ENCODE results near the gene PTPN1.
"Not testable (repeated sequence)": the region's sequence is repeated elsewhere in the genome, so short reads cannot be mapped to it uniquely, and the experiment has no call there.

PTPN1 gene

DNA sequence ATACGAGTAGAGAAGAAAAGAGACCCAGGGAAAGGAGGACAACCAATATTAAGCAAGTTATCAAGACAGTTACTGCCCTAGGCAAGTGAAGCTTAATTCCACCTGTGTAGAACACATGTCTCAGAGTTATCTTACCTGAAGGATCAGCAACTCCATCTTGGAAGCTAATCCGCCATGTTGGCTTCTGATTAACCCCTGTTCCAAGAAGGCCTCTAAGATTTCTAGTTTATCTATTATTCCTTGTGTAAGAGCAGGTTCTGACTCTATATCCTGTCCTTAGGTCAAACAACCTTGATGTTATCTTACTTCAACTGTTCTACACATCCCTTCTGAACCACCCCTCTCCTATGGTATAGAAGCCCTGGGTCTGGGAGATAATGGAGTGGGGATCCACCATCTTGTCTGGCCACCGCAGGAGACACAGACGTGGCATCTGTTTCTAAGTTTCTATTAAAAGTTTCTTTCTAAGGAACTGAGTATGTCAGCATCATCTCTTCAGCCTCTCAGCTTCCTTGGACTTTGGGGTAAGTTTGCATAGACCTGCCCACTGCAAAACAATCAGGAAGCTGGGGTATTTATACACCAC is 27.7 kb upstream of the PTPN1 start:
- DNase-seq: no peak

DNA sequence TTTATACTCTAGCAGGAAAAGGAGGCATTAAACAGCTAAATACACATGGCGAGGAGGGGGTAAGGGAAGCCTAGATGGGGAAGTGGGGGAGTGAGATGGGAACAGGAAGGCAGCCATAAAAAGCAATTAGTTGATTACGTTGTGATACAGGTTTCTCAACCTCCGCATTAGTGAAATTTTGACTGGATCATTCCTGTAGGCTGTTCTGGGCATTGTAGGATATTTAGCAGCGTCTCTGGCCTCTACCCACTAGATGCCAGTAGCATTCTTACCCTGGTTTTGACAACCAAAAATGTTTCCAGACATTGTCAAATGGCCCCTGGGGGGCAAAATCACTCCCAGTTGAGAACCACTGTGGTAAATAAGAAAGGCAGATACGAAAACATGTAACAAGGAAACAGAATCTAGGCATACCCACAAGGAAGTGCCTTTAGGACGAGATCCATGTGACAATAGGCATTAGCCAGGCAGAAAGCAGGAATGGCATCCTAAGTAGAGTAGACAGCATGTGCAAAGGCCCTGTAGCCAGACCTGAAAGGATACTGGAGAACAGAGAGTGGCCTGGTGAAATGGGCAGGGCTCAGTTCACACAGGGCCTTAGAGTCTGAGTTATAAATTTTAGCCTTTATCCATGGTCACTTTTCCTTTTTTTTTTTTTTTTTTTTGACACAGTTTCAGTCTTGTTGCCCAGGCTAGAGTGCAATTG is 25.8 kb upstream of the PTPN1 start:
- DNase-seq: no peak

GRCh38 chr20:50487397-50487796 is 22.8 kb upstream of the PTPN1 start:
- no peak for DNase-seq

GRCh38 chr20:50488236-50488806 is 21.9 kb upstream of the PTPN1 start:
- no peak for DNase-seq

DNA sequence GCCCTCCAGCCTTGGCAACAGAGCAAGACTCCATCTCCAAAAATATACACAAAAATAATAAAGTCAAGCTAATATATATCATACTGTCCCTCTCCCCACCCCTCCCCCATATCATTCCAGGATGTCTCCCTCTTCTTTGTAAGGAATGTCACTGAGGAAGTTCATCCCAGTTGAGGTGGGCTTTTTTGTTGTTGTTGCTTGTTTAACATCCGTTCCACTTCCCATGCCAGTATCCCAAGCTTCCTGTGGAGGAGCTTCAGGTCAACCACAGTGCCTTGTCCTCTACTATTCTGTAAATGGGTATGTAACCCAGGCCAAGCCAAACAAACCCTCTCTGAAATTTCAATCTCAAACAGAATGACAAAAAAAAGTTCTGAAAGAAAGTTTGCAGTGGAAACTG is 19.0 kb upstream of the PTPN1 start:
- no peak for DNase-seq

- no peak for DNase-seq
These were observed 18.1 kb upstream of the PTPN1 start for GRCh38 chr20:50491926-50492634.

- DNase-seq: no peak
These were observed 16.3 kb upstream of the PTPN1 start for GRCh38 chr20:50493881-50494253.

GRCh38 chr20:50494428-50494827 is 15.8 kb upstream of the PTPN1 start:
- no peak for DNase-seq

DNA sequence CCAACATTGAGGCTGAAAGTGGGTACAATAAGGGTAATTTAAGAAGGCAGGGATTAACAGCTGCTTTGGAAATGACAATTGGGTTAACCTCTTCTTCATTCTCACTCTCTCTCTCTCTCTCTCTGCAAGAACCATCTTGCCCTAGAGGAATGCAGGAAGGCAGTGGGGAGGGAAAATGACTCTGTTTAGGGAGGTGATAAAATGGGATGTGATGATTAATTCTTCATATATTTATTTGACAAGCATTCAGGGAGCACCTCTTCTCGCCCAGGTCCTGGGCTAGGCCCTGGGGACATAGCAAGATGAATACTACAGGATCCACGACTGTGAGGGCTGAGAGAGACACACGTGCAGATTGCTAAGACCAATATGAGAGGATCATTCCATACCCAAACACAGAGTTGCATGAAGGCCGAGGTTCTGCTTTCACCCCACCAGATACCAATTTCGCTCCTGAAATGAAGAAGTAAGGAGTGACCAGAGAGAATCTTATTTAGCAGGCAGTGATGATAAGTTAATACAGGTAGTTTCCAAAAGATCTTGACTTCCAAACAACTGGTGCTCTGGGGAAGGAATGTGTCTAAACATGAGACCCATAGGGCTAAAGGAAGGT is 13.3 kb upstream of the PTPN1 start:
- no peak for DNase-seq

GRCh38 chr20:50498071-50498776 is 12.0 kb upstream of the PTPN1 start:
- no peak for DNase-seq

- no peak for DNase-seq
These were observed 10.2 kb upstream of the PTPN1 start for GRCh38 chr20:50499938-50500337.

DNA sequence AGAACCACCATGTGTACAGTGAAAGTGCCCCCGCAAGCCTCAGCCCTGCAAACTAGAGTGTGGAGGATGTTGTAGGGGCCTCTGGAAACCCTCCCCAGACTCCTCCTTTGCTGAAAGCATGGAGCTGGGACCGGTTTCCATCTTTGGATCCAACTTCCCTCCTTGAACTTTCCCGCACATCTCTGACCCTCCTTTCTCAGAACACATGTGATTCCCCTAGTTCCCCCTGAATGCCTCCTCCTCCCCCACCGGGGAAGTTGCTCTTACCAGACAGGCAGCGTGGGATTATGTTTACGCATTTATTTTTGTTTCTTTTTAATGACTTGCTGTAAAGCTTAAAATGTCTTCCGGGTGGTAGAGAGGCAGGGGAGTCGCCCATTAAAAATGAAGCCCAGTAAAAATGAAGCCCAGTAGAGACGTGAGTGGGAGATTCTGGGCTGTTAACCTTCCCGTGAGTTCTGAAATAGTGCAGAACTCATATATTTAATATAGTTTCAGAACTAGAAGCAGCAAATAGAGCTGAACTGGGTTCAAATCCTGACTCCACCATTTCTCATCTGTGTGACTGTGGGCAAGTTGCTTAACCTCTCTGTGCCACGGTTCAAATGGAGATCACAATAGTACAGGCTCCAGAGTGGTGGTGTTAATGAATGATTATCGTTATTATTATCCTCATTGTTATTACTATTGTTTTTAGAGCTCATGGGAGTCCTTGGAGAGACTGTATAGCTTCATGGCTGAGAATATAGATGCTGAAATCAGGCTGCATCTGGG is 8.0 kb upstream of the PTPN1 start:
- DNase-seq: no peak

DNA sequence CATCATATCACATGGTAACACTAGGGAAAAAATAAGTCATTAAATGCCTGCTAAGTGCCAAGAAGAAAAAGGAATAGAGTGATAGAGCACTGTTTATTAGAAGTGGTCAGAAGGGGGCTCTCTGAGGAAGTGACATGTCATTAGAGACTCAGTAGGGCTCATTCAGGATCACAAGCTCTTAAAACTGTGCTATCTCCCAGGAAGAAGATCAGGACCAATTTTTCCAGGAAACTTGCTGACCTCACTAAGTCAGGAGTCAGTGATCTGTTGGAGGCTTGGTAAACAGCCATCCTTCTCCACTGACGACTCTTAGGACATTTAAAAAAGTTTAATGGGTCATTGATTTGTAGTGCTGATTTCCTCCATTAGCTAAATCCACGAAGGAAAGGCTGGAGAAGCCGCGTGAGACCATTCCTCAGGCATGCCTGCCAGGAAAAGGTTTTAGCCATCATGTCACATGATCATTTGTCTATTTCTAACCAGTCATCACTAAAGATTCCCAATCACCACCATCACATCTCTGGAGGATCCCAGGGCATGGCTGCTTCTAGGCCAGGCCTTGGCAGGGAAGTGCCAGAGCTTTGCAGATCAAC is 5.9 kb upstream of the PTPN1 start:
- DNase-seq: no peak

DNA sequence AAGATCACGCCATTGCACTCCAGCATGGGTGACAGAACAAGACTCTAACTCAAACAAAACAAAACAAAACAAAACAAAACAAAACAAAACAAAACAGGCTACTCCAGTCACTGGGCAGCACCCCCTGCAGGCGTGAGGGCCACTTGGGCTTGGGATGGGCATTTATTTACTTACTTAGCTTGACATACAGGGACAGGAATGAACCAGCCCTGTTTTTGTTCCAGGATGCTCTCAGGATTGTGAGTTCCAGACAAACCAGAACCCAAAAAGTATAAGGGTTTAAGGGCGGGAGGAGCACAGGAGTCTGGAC is 4.0 kb upstream of the PTPN1 start:
- DNase-seq: no peak

GRCh38 chr20:50507745-50508144 is 2.4 kb upstream of the PTPN1 start:
- not testable (repeated sequence) for DNase-seq

GRCh38 chr20:50508171-50508755 is 1.9 kb upstream of the PTPN1 start:
- no peak for DNase-seq

- DNase-seq: peak in 1 of 2 experiments; percentile 10
These were observed 741 bp downstream of the PTPN1 start for GRCh38 chr20:50510706-50511542.

GRCh38 chr20:50512323-50512722 is 2.1 kb downstream of the PTPN1 start:
- no peak for DNase-seq

GRCh38 chr20:50513169-50514034 is 3.2 kb downstream of the PTPN1 start:
- no peak for DNase-seq

GRCh38 chr20:50514035-50514337 is 3.8 kb downstream of the PTPN1 start:
- DNase-seq: no peak

Data from SHP77 (cell line).